Glomerular visceral epithelial cell (primary cell): ENCODE results near the gene FAM53B.

ENCODE experiments used
- DNase-seq: peaks from one replicate; pipeline ENCODE4 v3.0.0-alpha.2; 2016; ENCODE audit errors: extremely low spot score

The FAM53B gene

DNA sequence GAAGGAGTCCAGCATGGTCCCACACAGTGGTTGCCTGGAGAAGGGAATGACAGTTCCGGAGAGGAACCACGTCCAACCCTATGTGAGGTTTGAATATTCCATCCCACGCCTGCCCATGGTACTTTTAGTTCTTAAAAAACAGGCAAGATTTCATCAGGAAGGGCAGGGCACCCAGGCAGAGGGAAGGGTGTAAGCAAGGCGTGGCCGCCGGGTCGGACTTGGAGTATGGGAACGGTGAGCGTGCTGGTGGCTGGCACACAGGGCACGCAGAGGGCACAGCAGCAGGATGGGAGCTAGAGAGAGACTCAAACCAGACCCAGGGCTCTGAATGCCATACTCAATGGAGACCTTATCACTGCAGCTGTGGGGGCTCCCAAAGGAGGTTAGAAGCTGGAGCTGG lies 34.3 kb downstream of the FAM53B start:
- DNase-seq, result no peak

DNA sequence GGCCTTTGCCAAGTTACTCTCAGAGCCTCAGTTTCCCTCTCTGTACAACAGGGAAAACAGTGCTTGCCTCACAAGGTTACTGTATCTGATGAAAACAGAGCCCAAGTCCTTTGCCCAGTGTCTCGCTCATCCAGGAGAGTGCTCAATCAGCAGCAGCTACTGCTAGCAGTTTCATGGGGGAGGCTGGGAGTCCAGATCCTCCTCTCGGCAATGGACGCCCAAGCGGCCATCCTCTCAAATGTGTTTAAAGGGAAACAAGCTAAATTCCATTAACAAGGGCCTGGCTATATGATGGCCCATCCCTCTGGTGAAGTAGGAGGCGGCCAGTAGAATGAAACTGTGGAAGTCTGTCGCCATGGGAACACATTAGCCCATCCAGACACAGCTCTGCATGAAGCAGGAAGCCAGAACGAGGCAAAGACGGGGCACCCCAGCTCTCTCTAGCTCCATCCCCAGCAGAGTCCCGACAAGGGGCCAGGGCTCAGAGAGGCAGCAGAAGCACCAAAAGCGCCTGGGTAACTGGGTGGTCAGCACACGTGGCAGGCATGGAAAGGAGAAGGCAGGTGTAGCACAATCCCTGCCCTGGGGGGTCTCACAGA lies 35.2 kb downstream of the FAM53B start:
- DNase-seq, result no peak

DNA sequence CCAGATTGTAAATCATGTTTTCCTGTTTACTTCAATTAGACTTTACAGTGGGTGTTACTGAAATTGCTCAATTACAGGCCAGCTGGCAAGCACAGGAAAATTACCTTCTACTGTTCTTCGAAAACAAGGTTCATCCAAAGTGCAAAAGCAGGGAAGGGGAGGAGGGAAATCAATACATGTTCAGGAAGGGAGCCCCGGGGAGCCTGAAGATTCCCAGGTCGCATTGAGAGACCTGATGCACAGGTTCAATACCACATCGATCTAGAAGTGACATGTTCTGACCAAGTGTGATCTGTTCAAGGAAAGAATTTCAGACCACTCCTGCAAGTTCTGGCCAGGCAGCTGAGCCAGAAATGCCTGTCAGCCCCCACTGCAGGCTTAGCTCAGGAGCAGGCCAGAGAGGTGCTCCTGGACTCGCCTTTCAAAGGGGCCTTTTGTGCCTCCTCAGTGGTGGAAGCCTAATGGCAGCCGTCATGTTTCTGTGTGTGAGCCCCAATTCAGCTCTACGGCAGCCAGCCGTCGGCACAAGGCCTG lies 35.9 kb downstream of the FAM53B start:
- no peak for DNase-seq

DNA sequence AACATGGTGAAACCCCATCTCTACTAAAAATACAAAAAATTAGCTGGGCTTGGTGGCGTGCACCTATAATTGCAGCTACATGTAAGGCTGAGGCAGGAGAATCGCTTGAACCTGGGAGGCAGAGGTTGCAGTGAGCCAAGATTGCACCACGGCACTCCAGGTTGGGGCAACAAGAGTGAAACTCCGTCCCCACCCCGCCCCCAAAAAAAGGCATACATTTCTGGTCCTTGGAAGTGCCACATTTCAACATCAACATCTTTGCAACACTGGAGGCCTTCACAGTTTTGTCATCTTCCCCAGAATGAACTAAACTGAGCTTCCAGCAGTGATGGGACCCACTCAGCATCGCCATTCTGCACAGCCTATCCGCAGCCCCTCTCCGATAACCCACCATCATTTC lies 36.6 kb downstream of the FAM53B start:
- DNase-seq, result no peak

DNA sequence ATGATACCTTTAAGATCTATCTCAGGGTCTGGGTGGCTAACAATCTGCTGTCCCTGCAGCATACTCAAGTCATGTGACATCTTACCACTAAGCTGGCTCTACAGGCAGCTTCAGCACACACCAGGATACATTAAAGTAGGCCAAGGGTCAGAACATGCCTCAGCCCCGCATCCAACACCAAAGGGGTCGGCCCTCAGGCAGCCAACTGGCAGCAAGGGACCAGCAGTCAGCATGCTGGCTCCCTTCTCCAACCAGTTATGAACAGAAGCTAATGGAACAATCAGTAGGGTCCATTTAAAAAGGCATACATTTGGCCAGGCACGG lies 37.1 kb downstream of the FAM53B start:
- DNase-seq, result no peak

DNA sequence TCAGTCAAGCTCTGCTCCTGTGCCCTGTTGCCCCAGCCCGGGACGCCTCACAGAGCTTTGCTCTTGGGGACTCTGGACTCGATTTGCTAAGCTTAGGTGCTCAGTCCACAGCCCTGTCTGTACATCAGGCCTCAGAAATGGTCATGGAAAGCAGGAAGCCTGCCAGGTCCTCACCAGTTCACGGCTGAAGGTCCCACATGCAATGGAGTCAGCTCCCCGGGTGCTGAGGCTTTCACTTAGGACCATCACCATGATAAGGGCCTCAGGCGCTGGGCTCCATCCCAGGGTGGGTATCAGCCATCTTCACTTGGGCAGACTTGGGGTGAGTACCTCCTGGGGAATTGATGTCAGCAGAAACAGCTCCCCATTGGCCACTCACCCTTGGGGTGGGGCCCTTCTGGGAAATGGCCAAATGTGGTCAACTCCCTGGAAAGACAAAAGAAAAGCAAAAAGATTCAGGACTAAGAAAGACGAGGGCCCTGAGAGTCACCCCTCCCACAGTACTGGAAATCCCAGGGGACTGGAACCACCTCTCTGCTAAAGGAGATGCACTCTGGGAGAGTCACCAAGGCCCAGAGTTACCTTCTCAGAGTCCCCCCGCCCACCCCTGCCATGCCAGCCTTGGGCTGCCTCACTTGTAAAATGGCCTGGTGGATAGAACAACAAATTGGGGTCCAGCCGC lies 37.6 kb downstream of the FAM53B start:
- DNase-seq, result no peak

DNA sequence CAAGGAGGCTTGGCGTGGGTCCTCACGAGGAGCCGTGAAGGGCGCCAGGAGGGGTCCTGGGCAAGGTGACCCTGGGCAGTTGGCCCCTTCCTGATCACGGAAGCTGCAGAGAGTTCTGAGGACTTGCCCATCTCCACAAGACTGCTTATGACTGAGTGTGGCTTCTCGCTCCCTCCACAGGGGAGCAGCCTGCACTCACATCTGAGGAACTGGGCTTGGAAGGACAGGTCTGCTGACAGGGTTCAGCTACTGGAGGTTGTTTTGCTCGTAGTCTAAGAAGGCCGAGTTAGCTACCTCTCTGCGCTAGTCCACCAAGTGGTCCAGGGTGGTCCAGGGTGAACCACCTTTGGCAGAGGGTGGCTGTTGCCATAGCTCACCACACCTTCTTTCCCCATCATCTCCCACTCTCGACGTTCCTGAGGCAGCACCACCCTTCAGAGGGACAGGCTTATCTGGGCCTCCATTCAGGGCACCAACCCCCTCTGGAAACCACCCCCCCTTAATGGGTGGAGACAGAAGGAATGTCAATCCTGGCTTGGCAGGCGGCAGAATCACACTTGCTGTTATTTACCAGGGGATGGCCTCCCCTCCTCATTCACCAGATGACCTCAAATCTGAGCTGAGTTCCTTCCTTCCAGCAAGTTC lies 38.2 kb downstream of the FAM53B start:
- DNase-seq, result no peak

DNA sequence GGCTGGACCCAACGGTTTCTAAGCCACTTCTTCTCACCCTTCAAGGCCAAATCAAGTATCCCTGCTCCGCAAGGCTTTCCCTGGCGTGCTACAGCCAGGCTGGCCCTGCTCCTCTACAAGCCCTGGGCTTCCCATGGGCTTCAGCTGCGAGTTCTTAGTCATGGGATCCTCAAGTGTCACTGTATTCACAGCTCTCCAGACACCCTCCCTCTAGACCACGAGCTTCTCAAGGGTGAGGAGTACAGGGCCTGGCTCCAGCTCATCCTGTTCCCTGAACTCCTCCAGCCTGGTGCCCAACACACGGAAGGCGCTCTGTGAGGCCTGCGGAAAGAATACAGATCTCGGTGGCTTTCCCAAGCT lies 38.8 kb downstream of the FAM53B start:
- DNase-seq, result no peak

DNA sequence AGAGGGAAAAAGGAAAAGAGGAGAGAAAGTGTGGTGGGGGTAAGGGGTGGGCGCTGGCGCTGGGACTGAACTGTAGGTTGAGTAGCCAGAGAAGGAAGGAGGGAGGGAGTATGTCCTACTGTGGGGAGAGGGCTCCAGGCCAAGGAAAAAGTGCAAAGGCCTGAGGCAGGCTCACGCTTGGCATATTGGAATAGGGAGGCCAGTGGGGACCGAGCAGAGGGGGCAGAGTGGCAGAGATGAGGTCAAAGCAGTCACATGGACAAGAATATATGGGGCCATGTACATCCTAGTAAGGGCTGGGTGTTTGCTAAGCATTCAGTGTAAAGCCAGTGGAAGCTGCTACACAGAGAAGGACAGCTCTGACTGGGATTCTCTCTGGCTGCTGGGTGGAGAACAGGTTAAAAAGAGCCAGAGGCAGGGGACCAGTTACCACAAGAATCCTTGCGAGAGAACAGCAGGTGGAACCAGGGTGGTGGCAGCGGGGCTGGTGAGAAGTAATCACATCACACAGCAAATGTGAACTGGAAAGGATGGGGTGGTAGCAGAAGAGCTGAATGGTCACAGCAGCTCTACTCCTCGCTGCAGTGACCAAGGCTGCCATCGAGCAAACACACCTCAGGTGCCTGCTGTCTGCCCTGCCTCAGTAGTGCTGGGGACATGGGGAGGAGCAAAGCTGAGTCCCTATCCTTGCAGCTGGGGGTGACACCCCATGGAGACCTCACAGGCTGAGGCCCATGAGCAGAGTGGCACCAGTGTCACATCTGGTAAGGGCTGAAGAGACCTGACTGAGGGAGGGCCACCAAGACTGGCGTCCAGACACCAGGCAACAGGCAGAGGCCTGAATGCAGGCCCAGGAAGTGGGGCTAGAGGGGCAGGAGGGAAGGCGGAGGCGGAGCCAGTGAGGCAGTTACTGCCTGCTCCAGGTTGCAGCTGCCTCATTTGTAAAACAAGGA lies 39.5 kb downstream of the FAM53B start:
- DNase-seq, result no peak

DNA sequence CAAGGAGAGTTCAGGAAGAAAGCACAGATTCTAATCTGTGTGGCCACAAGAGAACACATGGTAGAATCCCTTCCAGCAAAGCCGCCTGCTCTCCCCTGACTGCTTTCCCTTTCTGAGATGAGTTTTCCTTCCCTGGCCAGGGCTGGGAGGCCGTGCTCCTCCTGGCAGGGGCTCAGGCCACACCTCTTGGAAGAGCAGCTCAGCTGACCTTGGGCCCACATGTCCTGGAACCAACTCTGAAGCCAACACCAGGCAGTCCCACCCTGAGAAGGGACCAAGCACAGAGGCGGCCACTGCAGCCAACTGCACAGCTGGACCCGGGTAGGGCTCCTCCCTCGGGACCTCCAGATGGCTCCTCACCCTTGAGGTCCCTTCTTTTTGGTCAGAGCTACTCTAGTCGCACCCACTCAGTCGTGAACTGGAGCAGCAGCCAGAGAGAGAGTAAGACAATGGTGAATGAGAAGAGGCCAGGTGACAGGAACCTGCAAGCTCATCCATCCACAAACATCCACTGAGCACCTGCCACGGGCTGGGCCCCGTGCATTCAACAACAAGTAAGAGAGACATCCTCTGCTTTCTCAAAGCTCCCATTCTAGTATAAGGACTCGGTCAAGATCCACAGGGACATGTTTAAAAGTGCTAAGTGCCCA lies 40.3 kb downstream of the FAM53B start:
- DNase-seq, result no peak

DNA sequence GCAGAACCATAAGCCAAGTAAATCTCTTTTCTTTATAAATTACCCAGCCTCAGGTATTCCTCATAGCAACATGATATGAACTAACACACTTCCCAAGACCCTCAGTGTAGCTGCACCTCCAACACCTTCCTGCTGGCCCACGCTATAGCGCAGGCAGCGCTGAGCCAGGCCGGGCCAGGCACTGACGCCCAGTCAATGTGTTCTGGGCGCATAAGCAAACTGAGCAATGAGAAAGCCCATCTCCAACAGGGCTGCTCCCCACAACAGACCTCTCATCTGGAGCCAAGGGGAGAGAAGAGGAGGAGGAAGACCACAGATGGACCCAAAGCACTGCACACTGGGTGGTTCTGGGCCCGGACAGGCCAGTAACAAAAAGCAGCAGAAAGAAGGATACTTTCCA lies 40.8 kb downstream of the FAM53B start:
- DNase-seq, result no peak

DNA sequence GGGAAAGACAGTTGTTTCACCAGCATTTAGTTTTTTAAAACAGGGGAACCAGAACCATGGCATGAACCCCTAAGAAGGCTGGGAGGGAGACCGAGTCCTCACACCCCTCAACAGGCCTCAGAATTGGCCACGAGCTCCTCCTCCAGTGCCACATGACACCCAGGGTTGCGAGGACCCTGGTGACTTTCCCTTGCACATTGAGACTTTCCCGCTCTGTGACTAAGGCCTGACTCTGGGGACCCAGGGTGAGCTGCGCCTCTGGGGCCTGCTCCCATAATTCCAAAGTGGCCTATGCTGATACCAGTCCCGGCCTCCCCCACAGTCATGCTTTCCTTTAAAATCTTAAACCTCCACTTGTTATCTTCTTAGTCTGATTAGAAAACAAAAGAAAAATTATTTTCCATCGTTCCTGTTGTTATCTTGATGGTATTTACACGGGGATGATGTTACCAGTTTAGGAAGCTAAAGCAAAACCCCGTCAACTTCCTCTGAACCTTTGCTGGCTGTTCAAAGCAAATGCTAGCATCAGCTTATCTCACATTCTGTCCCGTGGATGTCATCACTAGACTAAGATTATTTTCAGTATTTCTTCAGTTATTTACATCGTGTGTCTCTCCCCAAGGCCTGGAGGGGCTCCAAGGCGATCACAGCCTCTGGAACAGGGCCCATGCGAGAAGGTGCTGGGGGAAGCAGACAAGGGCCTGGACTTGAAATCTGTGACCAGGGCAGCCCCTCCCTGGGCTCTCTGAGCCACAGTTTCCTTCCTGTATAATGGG lies 42.1 kb downstream of the FAM53B start:
- DNase-seq, result no peak

DNA sequence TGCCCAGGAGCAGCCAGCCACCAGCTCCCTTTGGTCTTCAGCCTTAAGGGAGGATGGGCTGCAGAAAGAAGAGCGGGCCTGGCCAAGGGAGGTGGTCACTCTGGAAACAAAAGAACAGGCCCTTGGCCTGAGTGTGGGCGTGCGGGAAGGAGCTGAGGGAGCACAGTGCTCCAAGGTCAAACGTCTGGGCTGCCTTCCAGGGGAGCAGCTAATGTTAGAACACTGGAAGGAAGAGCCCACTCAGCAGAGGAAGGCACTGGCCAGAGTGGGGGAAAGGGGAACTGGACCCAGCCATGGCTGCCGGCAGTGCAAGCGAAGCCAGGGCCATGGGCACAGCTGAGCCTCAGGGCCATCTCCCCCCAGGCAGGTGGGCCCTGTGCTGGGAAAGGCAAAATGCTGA lies 42.7 kb downstream of the FAM53B start:
- no peak for DNase-seq

DNA sequence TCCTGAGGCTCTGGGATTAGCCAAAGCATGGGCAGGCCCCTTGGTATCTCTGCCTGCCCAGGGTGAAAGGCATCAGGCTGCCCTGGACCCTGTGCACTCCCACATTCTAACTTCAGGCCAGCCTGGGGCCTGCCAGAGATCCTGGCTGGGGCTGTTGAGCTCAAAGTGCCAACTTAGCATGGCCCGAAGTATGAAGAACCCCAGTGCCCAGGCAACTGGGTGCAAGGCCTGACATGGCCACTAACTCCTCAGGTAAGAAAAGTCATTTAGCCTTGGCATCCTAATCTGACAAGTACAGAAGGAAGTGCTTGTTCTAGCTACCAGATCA lies 43.2 kb downstream of the FAM53B start:
- no peak for DNase-seq

DNA sequence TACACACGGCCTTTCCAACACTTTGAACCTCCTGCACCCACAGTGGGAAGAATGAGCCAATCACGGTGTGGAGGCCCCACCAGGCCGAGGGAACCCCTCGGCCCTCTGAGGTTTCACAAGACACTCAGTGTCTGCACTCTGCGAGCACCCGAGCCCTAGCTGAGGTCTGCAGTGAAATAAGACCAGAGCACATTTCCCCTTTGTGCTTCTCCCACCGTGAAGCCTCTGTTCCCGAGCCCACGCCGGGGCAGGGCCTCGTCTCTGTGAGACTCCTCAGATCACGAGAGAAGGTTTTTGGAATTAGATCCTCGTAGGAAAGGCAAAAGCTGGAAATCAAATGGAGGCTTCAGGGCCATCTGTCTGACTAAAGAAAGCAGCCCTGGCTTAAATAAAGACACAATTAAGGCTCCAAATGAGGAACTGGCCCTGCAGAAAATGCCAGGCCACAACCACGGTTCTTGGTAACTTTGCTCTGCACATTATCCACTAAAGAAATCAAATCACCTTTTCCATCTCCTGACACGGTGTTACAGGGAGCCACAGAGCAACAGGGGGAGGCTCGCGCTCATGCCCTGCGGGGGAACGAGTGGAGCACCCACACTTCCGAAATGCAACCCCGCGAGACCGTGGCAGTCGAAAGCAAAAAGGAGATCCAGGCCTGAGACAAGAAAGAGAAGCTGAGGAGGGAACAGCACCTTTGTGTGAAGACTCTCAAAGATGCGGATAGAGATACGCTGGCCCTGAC lies 43.7 kb downstream of the FAM53B start:
- DNase-seq, result no peak

DNA sequence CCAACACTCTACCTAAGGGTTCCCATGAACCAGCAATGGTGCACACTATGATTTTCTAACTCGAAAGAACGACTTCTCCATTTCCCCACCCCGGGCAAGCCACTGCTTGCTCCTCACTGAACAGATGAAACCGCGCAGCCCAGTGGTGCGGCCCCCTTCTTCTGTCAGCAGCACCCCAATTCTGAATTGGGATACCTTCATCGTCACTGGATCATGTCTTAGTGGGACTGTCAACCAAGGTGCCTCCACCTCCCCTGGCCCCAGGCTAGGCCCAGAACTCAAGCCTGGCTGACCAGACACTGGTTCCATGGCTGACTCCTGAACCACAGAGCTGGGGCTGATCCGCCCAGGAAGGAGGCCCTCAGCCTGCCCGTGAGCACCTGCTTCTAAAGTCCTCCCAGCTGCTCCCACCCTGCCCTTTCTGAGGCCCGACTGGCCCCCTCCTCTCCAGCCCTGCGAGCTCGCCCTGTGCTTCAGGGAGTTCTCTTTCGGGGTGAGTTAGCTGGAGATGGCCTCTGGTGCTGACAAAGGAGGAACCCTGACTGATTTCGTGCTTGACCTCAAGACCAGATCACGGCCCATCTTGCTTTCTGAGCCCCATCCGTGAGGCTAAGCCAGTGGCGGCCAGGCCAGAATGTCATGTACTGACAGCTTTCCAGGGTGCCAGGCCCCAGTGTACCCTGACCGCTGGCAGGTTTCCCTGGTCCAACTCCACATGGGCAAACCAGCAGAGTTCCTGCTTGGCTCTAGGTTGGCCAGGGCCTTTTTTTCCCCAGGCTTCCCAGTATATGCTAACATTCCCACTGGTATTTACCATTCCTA lies 44.5 kb downstream of the FAM53B start:
- DNase-seq, result no peak

DNA sequence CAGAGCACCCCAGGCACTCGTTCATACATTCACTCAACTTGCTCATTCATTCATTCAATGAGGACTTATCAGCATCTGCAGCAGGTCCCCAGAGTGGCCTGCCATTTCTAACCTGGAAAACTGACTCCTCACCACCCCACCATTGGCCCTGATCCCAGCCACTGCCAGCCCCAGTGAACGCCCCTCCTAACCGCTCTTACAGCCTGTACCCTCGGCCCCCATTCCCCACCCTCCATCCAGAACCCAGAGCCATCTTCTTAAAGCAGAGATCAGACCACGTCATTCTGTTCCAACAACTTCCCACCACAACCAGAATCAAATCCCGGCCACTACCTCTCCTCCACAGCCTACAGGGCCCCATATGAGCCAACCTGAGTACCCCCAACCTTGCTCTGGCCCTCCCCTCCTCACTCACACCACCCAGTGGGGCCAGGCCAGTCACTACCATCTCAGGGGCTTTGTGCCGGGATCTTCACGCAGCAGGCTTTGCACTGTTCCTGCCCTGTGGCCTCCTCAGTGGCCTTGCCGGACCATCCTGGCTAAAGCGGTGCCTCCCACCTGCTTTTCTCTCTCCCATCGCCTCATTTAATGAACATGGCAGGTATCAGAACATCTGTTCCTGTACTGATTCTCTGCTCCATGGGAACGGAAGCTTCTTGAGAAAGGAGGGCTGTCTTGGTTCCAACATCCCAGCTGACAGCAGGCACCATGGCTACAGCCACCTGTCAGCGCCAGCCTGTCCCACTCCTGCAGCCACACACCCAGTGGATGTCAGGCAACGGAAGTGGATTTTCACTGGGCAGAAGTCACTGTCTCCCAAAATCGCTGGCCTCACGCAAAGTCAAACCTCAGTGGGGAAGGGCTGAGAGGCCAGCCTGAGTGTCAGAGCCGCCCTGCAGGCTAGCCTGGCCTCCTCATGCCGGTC lies 45.4 kb downstream of the FAM53B start:
- DNase-seq, result no peak

DNA sequence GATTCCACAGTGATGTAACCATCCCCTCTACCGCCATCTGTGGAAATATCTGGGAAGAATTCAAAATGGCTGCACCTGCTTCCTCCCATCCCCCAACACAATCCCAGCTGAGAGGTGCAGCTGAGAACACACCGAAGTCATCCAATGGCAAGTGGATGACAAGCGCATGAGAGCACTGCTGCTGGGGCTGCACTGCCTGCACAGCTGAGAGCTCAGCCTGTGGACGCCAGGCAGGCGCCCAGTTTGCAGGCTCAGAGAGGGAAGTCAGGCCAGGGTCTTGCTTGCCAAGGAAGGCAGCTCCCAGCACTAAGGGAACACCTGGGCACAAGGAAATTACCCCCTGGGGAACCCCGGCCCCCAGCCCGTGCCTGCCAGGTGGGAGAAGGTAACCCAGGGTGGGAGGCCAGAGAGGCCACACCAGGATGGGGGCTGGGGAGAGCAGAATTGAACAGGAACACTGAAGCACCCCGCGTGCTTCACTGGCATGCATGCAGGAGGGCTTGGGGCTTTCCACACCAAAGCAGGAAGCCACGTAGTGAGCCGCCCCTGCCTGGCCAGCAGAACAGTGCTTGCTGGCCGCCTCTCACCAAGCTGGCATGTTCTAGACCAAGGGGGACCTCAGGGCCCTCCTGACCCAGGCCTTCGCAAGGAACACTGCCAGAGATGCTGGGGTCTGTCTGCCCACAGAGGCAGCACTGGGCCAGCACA lies 46.2 kb downstream of the FAM53B start:
- no peak for DNase-seq
